Suprapubic skin (tissue), 4 donors: Measurements from ENCODE around the gene RPS10. TPM values are rescaled to one million over a fixed set of nuclear protein-coding genes. Genes with fewer than 3 reads are reported as not detected.

Experiments used
- DNase-seq, 2 donors: peaks; one replicate each; pipeline ENCODE4 v3.0.0-alpha.2; 2019; ENCODE audit warnings: low spot score in 2 of 2
- H3K27ac ChIP-seq: fragments of 200-600 bp; sonication (generic); one replicate; pipeline ENCODE4 v1.5.1; 2019
- H3K27me3 ChIP-seq: fragments of 200-600 bp; sonication (generic); one replicate; pipeline ENCODE4 v1.5.1; 2019
- H3K36me3 ChIP-seq: fragments of 200-600 bp; sonication (generic); one replicate; pipeline ENCODE4 v1.5.1; 2019
- H3K4me1 ChIP-seq: fragments of 200-600 bp; sonication (generic); one replicate; pipeline ENCODE4 v1.5.1; 2019
- H3K4me3 ChIP-seq: fragments of 200-600 bp; sonication (generic); one replicate; pipeline ENCODE4 v1.5.1; 2019; ENCODE audit warnings: mild to moderate bottlenecking
- H3K9me3 ChIP-seq: fragments of 200-600 bp; sonication (generic); one replicate; pipeline ENCODE4 v1.5.1; 2019
- EP300 ChIP-seq: sonication (generic); formaldehyde crosslinking; IDR thresholded peaks from one replicate; pipeline ENCODE4 v1.6.1; 2017; ENCODE audit warnings: antibody characterized with exemption
- POLR2A ChIP-seq, 2 donors: fragments of 450-650 bp; IDR thresholded peaks; one replicate each; pipeline ENCODE4 v1.6.1; 2017; ENCODE audit warnings: antibody characterized with exemption in 2 of 2, mild to moderate bottlenecking in 2 of 2, moderate library complexity in 2 of 2
- POLR2AphosphoS5 ChIP-seq, 3 donors: sonication (generic); formaldehyde crosslinking; IDR thresholded peaks; one replicate each; pipeline ENCODE4 v1.6.1; 2017; ENCODE audit warnings: antibody characterized with exemption in 3 of 3
- WGBS: methylation state at CpG from one replicate; pipeline ENCODE4 v1.1.5; 2018; 5-methylcytosine and 5-hydroxymethylcytosine counted together
- total RNA-seq, 4 donors: library from RNA; depleted of rRNA; stranded (reverse); fragments of >200 nt; gene quantifications; one replicate each; pipeline ENCODE4 v1.1.0, GENCODE V29; 2016
- TF ChIP-seq, protein P1 (sequence below), 2 donors: fragments of 200-600 bp in 1 of 2; fragments of 450-650 bp in 1 of 2; sonication (generic) in 1 of 2; IDR thresholded peaks; one replicate each; pipeline ENCODE4 v1.5.1; 2016 to 2019; ENCODE audit warnings: antibody characterized with exemption in 2 of 2, mild to moderate bottlenecking in 1 of 2, moderate library complexity in 1 of 2

Gene RPS10
- total RNA-seq, 4 donors from 2014 or later = 1,674 to 3,777 (median 3,332) TPM

DNA sequence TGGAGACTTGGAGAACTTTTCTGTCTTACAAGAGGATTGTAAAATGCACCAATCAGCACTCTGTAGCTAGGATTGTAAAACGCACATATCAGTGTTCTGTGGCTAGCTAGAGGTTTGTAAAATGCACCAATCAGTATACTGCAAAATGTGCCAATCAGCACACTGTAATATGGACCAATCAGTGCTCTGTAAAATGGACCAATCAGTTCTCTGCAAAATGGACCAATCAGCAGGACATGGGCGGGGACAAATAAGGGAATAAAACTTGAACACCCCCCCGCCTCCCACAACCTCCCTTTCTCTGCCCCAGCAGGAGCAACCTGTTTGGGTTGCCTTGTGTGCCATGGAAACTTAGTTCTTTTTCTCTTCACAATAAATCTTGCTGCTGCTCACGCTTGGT, 12.8 kb upstream of the RPS10 start:
- 66% methylated on average over 4 of the region's 4 CpGs for WGBS
- TF ChIP-seq POLR2AphosphoS5 (IDR thresholded peaks at IDR 0.05) = no peak
- TF ChIP-seq, protein P1, sequence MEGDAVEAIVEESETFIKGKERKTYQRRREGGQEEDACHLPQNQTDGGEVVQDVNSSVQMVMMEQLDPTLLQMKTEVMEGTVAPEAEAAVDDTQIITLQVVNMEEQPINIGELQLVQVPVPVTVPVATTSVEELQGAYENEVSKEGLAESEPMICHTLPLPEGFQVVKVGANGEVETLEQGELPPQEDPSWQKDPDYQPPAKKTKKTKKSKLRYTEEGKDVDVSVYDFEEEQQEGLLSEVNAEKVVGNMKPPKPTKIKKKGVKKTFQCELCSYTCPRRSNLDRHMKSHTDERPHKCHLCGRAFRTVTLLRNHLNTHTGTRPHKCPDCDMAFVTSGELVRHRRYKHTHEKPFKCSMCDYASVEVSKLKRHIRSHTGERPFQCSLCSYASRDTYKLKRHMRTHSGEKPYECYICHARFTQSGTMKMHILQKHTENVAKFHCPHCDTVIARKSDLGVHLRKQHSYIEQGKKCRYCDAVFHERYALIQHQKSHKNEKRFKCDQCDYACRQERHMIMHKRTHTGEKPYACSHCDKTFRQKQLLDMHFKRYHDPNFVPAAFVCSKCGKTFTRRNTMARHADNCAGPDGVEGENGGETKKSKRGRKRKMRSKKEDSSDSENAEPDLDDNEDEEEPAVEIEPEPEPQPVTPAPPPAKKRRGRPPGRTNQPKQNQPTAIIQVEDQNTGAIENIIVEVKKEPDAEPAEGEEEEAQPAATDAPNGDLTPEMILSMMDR (IDR thresholded peaks at IDR 0.05) = no peak

GRCh38 chr6:34437644-34437970, 11.7 kb upstream of the RPS10 start:
- Histone ChIP-seq H3K27ac (no peak overlapping the region), H3K4me3 (no peak overlapping the region), H3K36me3 (no peaks in the 10 kb centered on the region), H3K4me1 (no peaks in the 10 kb centered on the region), H3K9me3 (no peaks in the 10 kb centered on the region), H3K27me3 (no peaks in the 10 kb centered on the region)
- TF ChIP-seq, protein P1 (IDR thresholded peaks at IDR 0.05) = no peak
- no peak for TF ChIP-seq POLR2A (IDR thresholded peaks at IDR 0.05)
- no peak for DNase-seq
- WGBS = 58% methylated on average over 1 of the region's 1 CpG

More for the DNA sequence above, 12.8 kb upstream of the RPS10 start:
- Histone ChIP-seq H3K4me3 (no peak overlapping the region), H3K27ac (no peak overlapping the region), H3K4me1 (no peaks in the 10 kb centered on the region), H3K36me3 (no peaks in the 10 kb centered on the region), H3K9me3 (no peaks in the 10 kb centered on the region), H3K27me3 (no peaks in the 10 kb centered on the region)
- DNase-seq = no peak

DNA sequence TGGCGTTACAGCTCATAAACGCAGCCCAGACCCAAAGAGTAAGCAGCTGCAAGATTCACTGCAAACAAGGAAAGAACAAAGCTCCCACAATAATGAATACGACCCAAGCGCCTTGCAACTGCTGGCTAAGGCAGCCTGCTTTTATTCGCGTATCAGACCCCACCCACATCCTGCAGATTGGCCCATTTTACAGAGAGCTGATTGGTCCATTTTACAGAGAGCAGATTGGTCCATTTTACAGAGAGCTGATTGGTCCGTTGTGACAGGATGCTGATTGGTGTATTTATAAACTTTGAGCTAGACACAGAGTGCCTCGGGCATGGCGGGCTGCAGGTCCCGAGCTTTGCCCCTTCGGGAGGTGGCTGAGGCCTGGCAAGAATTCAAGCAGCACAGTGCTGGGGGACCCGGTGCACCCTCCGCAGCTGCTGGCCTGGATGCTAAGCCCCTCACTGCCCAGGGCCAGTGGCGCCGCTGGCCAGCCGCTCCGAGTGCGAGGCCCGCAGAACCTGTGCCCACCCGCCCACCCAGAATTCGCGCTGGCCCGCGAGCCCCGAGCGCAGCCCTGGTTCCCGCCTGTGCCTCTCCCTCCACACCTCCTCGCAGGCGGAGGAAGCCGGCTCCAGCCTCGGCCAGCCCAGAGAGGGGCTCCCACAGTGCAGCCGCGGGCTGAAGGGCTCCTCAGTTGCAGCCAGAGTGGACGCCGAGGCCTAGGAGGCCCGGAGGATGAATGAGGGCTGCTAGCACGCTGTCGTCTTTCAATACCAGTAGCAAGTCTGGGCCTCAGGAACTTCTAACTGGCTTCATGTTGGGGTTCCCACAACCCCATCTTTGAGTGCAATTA, 11.2 kb upstream of the RPS10 start:
- H3K9me3 ChIP-seq = no peaks in the 10 kb centered on the region
- H3K27me3 ChIP-seq = no peaks in the 10 kb centered on the region
- DNase-seq = no peak
- TF ChIP-seq EP300 = no peak
- TF ChIP-seq, protein P1 (IDR thresholded peaks at IDR 0.05) = no peak
- no peak for TF ChIP-seq POLR2AphosphoS5 (IDR thresholded peaks at IDR 0.05)
- TF ChIP-seq POLR2A (IDR thresholded peaks at IDR 0.05) = no peak
- 86% methylated on average over 9 of the region's 38 CpGs for WGBS
- H3K36me3 ChIP-seq = no peaks in the 10 kb centered on the region
- no peak overlapping the region for H3K27ac ChIP-seq
- no peaks in the 10 kb centered on the region for H3K4me1 ChIP-seq
- H3K4me3 ChIP-seq = no peak overlapping the region

- no peaks in the 10 kb centered on the region for H3K9me3 ChIP-seq
- TF ChIP-seq EP300 (no peak), POLR2AphosphoS5 (IDR thresholded peaks at IDR 0.05) (no peak), POLR2A (IDR thresholded peaks at IDR 0.05) (no peak)
- TF ChIP-seq, protein P1 (IDR thresholded peaks at IDR 0.05) = no peak
- 73% methylated on average over 5 of the region's 5 CpGs for WGBS
- H3K36me3 ChIP-seq = no peaks in the 10 kb centered on the region
- H3K27me3 ChIP-seq = no peaks in the 10 kb centered on the region
- H3K27ac ChIP-seq = no peak overlapping the region
- no peak for DNase-seq
- H3K4me3 ChIP-seq = no peak overlapping the region
- no peaks in the 10 kb centered on the region for H3K4me1 ChIP-seq
Measured at GRCh38 chr6:34435916-34436315, 10.0 kb upstream of the RPS10 start.

GRCh38 chr6:34425132-34425497, 754 bp downstream of the RPS10 start:
- peak overlapping the region; percentile 92 for H3K27ac ChIP-seq
- WGBS = 1% methylated on average over 10 of the region's 10 CpGs
- H3K4me1 ChIP-seq = peaks cover 14% of the 10 kb centered on the region
- H3K4me3 ChIP-seq = peak overlapping the region; percentile 83
- TF ChIP-seq EP300 = no peak
- no peak for TF ChIP-seq POLR2A (IDR thresholded peaks at IDR 0.05)
- TF ChIP-seq, protein P1 (IDR thresholded peaks at IDR 0.05) = no peak
- no peak for TF ChIP-seq POLR2AphosphoS5 (IDR thresholded peaks at IDR 0.05)
- no peak for DNase-seq
- H3K9me3 ChIP-seq = no peaks in the 10 kb centered on the region
- H3K36me3 ChIP-seq = peaks cover 43% of the 10 kb centered on the region
- no peaks in the 10 kb centered on the region for H3K27me3 ChIP-seq
